ENCODE results near the gene STK4.

DNA sequence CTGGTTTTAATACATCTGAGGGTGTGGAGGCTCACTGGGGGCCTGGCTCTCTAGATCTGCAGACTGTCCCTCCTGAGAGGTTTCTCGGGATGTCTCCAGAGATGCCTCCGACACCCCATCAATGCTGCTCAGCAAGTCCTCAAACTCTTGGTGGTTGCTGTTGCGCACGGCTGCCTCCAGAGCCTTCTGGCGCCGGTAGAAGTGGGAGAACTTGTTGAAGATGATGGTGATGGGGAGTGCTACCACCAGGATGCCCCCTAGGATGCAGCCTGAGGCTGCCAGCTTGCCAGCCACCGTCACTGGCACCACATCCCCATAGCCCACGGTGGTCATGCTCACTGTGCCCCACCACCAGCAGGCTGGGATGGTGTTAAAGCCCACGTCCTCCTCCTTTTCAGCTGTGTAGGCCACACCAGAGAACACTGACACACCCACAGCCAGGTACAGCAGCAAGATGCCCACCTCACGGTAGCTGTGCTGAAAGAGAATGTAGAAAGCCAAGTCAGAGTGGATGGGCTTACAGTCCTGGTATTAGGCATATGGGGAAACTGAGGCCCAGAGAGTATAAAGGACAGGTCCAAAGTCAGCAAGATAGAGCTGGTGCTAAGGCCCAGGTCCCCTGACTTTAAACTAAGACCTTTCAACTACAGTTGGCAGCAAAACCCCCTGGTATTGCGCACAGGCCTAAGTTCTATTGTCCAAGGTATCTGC, 128.7 kb downstream of the STK4 start:
- TF ChIP-seq, protein P1, sequence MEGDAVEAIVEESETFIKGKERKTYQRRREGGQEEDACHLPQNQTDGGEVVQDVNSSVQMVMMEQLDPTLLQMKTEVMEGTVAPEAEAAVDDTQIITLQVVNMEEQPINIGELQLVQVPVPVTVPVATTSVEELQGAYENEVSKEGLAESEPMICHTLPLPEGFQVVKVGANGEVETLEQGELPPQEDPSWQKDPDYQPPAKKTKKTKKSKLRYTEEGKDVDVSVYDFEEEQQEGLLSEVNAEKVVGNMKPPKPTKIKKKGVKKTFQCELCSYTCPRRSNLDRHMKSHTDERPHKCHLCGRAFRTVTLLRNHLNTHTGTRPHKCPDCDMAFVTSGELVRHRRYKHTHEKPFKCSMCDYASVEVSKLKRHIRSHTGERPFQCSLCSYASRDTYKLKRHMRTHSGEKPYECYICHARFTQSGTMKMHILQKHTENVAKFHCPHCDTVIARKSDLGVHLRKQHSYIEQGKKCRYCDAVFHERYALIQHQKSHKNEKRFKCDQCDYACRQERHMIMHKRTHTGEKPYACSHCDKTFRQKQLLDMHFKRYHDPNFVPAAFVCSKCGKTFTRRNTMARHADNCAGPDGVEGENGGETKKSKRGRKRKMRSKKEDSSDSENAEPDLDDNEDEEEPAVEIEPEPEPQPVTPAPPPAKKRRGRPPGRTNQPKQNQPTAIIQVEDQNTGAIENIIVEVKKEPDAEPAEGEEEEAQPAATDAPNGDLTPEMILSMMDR (IDR thresholded peaks at IDR 0.05; ENCODE audit: low read depth, low read length), result no peak
- no peak for TF ChIP-seq MYC (IDR thresholded peaks at IDR 0.05; ENCODE audit: low read depth, low read length)

Data from NB4 (cell line).